Adrenal gland (tissue), 5 donors: ENCODE data around the gene RANBP10.

Experiments used
- POLR2A ChIP-seq, 2 donors: fragments of 450-650 bp; IDR thresholded peaks; one replicate each; pipeline ENCODE4 v1.6.1; 2017; ENCODE audit warnings: antibody characterized with exemption in 2 of 2, mild to moderate bottlenecking in 2 of 2, moderate library complexity in 1 of 2
- TF ChIP-seq, protein P1 (sequence below), 6 experiments: fragments of 450-650 bp in 4 of 6; fragments of 200-600 bp in 2 of 6; sonication (generic) in 1 of 6; IDR thresholded peaks; 1 replicate in 5 of 6; 2 replicates in 1 of 6; pipeline versions ENCODE4 v1.5.1 to v1.8.0; 2016 to 2021; ENCODE audit warnings: antibody characterized with exemption in 6 of 6, mild to moderate bottlenecking in 2 of 6, moderate library complexity in 1 of 6
- donor health status: DM: no; HTN: no; CAD: no.

DNA sequence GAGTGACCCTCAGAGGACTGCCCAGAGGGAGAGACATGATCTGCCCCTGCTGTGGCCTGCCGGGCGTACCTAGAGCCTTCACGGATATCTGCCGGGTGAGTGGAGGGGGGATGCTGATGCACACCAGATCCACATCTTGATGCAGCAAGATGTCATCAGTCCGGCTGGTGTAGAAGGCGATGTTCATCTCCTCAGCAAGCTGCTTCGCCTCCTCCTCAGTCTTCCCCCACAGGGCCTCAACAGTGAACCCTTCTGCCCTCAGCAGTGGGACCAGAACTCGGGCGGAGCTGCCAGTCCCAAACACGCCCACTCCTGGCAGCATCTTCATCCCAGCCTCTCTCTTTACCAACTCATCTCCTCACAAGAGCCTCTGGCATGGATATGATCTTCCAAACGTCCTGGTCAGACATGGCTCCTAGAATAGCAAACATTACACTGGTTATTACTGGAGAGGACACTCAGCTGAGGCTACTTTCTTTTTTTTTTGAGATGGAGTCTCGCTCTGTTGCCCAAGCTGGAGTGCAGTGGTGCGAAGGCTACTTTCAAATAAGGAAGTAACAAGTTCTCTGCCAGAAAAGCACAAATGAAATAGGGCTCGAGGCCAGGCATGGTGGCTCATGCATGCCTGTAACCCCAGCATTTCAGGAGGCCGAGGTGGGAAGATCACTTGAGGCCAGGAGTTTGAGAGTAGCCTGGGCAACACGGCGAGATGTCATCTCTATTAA is 120.8 kb downstream of the RANBP10 start:
- TF ChIP-seq, protein P1, sequence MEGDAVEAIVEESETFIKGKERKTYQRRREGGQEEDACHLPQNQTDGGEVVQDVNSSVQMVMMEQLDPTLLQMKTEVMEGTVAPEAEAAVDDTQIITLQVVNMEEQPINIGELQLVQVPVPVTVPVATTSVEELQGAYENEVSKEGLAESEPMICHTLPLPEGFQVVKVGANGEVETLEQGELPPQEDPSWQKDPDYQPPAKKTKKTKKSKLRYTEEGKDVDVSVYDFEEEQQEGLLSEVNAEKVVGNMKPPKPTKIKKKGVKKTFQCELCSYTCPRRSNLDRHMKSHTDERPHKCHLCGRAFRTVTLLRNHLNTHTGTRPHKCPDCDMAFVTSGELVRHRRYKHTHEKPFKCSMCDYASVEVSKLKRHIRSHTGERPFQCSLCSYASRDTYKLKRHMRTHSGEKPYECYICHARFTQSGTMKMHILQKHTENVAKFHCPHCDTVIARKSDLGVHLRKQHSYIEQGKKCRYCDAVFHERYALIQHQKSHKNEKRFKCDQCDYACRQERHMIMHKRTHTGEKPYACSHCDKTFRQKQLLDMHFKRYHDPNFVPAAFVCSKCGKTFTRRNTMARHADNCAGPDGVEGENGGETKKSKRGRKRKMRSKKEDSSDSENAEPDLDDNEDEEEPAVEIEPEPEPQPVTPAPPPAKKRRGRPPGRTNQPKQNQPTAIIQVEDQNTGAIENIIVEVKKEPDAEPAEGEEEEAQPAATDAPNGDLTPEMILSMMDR (IDR thresholded peaks at IDR 0.05), result no peak
- no peak for TF ChIP-seq POLR2A (IDR thresholded peaks at IDR 0.05)
